MCF 10A (cell line): ENCODE data around the gene NCAPD2. TPM values are rescaled to one million over a fixed set of nuclear protein-coding genes. Genes with fewer than 3 reads are reported as not detected.

Experiments
- BruUV-seq: library from RNA; stranded (reverse); fragments of 400-500 nt; replicated peaks from 2 replicates; lab custom pipeline; 2021; lab: Mats Ljungman, UMichigan
- CTCF ChIA-PET: fragments of 300-600 bp; sonication (Branson Sonifier 250); formaldehyde crosslinking; extraction: SDS; loops from one replicate; lab custom pipeline; 2021; ENCODE audit warnings: antibody characterized with exemption, inconsistent platforms; lab: Yijun Ruan, JAX
- POLR2A ChIA-PET: fragments of 300-600, 350-650 bp; sonication (Branson Sonifier 250); formaldehyde crosslinking; extraction: SDS; loops from one replicate; lab custom pipeline; 2020; ENCODE audit warnings: antibody characterized with exemption, inconsistent platforms; lab: Yijun Ruan, JAX
- DNase-seq: peaks from one replicate; pipeline ENCODE4 v3.0.0-alpha.2; 2018; ENCODE audit not compliant: unreplicated experiment
- H3K27ac Mint-ChIP-seq: one replicate; pipeline ENCODE4 v1.8.0; 2022; ENCODE audit warnings: mild to moderate bottlenecking, low read depth, mixed read lengths; ENCODE audit not compliant: unreplicated experiment
- H3K27me3 Mint-ChIP-seq: one replicate; pipeline ENCODE4 v1.8.0; 2022; ENCODE audit warnings: mixed read lengths; ENCODE audit not compliant: insufficient read depth, unreplicated experiment
- H3K36me3 Mint-ChIP-seq: one replicate; pipeline ENCODE4 v1.8.0; 2022; ENCODE audit warnings: mild to moderate bottlenecking, moderate library complexity, mixed read lengths; ENCODE audit not compliant: insufficient read depth, unreplicated experiment
- H3K4me1 Mint-ChIP-seq: one replicate; pipeline ENCODE4 v1.8.0; 2022; ENCODE audit warnings: mixed read lengths; ENCODE audit not compliant: insufficient read depth, unreplicated experiment
- H3K4me3 Mint-ChIP-seq: one replicate; pipeline ENCODE4 v1.8.0; 2022; ENCODE audit warnings: mild to moderate bottlenecking, moderate library complexity, mixed read lengths; ENCODE audit not compliant: unreplicated experiment
- H3K9me3 Mint-ChIP-seq: one replicate; pipeline ENCODE4 v1.8.0; 2022; ENCODE audit warnings: mixed read lengths; ENCODE audit not compliant: unreplicated experiment
- CTCF ChIP-seq: fragments of 200-600 bp; IDR thresholded peaks from one replicate; pipeline ENCODE4 v1.8.0; 2022; ENCODE audit warnings: antibody characterized with exemption, mild to moderate bottlenecking; ENCODE audit not compliant: unreplicated experiment
- intact Hi-C: fragments of 100-400 bp; cut with micrococcal nuclease; formaldehyde crosslinking; loops from 2 replicates; pipeline ENCODE4 v1.14.1; 2022
- total RNA-seq: library from RNA; stranded (reverse); gene quantifications from 2 replicates; pipeline ENCODE4 v1.2.3, GENCODE V29; 2022

NCAPD2 gene
- total RNA-seq, 1 experiment from 2014 or later: 52.0 TPM

- no peak overlapping the region for H3K4me3 Mint-ChIP-seq
- intact Hi-C loops: loop anchor here (2.0 to 10.0 kb wide), 2 partner anchors 269 to 399 kb away; no protein-coding TSS in a partner anchor
- peaks cover 37% of the 10 kb centered on the region for H3K36me3 Mint-ChIP-seq
- TF ChIP-seq CTCF: no peak
- BruUV-seq: no TSS peak
- ChIA-PET CTCF (interaction anchor here (0.6 to 2.7 kb wide), 7 partner anchors 12 to 180 kb away, joined by 3 to 33 read pairs (median 6); partner anchors contain the start of gene TAPBPL), POLR2A (interaction anchor here (0.6 to 3.8 kb wide), 5 partner anchors 12 to 48 kb away, joined by 3 to 26 read pairs (median 4); partner anchors contain the start of gene TAPBPL)
- DNase-seq: no peak
- H3K27me3 Mint-ChIP-seq: no peaks in the 10 kb centered on the region
- H3K9me3 Mint-ChIP-seq: no peaks in the 10 kb centered on the region
- H3K4me1 Mint-ChIP-seq: no peaks in the 10 kb centered on the region
- no peak overlapping the region for H3K27ac Mint-ChIP-seq
These were observed 30.0 kb upstream of the NCAPD2 start for GRCh38 chr12:6463858-6464257.

- no peak overlapping the region for H3K4me3 Mint-ChIP-seq
- intact Hi-C loops: loop anchor here (2.0 to 10.0 kb wide), 2 partner anchors 270 to 400 kb away; no protein-coding TSS in a partner anchor
- no peak for DNase-seq
- no peaks in the 10 kb centered on the region for H3K4me1 Mint-ChIP-seq
- ChIA-PET CTCF (interaction anchor here (0.5 to 2.7 kb wide), 19 partner anchors 9 to 611 kb away, joined by 3 to 59 read pairs (median 6); partner anchors contain the start of genes MRPL51 and TAPBPL), POLR2A (interaction anchor here (0.9 to 2.1 kb wide), 4 partner anchors 13 to 87 kb away, joined by 5 to 22 read pairs (median 10); partner anchors contain the start of gene TAPBPL)
- BruUV-seq: no TSS peak
- no peaks in the 10 kb centered on the region for H3K9me3 Mint-ChIP-seq
- no peaks in the 10 kb centered on the region for H3K27me3 Mint-ChIP-seq
- TF ChIP-seq CTCF: no peak
- H3K36me3 Mint-ChIP-seq: peaks cover 39% of the 10 kb centered on the region
- H3K27ac Mint-ChIP-seq: no peak overlapping the region
These were observed 29.4 kb upstream of the NCAPD2 start for GRCh38 chr12:6464531-6464930.

- no peaks in the 10 kb centered on the region for H3K27me3 Mint-ChIP-seq
- ChIA-PET CTCF (interaction anchor here (0.6 to 2.7 kb wide), 48 partner anchors 10 to 1817 kb away, joined by 3 to 59 read pairs (median 5); partner anchors contain the start of genes MRPL51, SCNN1A and TAPBPL), POLR2A (interaction anchor here (0.6 to 2.1 kb wide), 15 partner anchors 14 to 153 kb away, joined by 3 to 22 read pairs (median 5); partner anchors contain the start of genes GAPDH, MRPL51 and TAPBPL)
- peaks cover 32% of the 10 kb centered on the region for H3K36me3 Mint-ChIP-seq
- intact Hi-C loops: loop anchor here (1.0 to 10.0 kb wide), 6 partner anchors 42 to 478 kb away; partner anchors contain the start of gene LTBR
- H3K4me3 Mint-ChIP-seq: no peak overlapping the region
- peak; percentile 87 for TF ChIP-seq CTCF
- no peaks in the 10 kb centered on the region for H3K9me3 Mint-ChIP-seq
- DNase-seq: peak; percentile 75
- no peaks in the 10 kb centered on the region for H3K4me1 Mint-ChIP-seq
- no peak overlapping the region for H3K27ac Mint-ChIP-seq
- no TSS peak for BruUV-seq
These were observed 28.3 kb upstream of the NCAPD2 start for GRCh38 chr12:6465467-6466183.

- H3K36me3 Mint-ChIP-seq: peaks cover 32% of the 10 kb centered on the region
These were observed 27.7 kb upstream of the NCAPD2 start for GRCh38 chr12:6466184-6466573.

More at GRCh38 chr12:6466184-6466573, 27.7 kb upstream of the NCAPD2 start:
- no TSS peak for BruUV-seq
- intact Hi-C loops: loop anchor here (5.0 to 10.0 kb wide), 3 partner anchors 129 to 479 kb away; no protein-coding TSS in a partner anchor
- TF ChIP-seq CTCF: no peak
- ChIA-PET CTCF (interaction anchor here (0.6 to 2.7 kb wide), 42 partner anchors 11 to 1818 kb away, joined by 3 to 59 read pairs (median 5); partner anchors contain the start of genes MRPL51, SCNN1A and TAPBPL), POLR2A (interaction anchor here (0.6 to 2.1 kb wide), 11 partner anchors 14 to 154 kb away, joined by 3 to 22 read pairs (median 7); partner anchors contain the start of genes GAPDH and TAPBPL)
- no peaks in the 10 kb centered on the region for H3K27me3 Mint-ChIP-seq
- H3K4me3 Mint-ChIP-seq: no peak overlapping the region
- DNase-seq: no peak
- H3K9me3 Mint-ChIP-seq: no peaks in the 10 kb centered on the region
- H3K27ac Mint-ChIP-seq: no peak overlapping the region
- peaks cover 4% of the 10 kb centered on the region for H3K4me1 Mint-ChIP-seq
